GM11168 (cell line): ENCODE results near the gene ABHD16A.
"Not testable (repeated sequence)": the region's sequence is repeated elsewhere in the genome, so short reads cannot be mapped to it uniquely, and the experiment has no call there.

ENCODE experiments used
- in situ Hi-C: fragments of 300-500 bp; cut with MboI; formaldehyde crosslinking; loops from one replicate; pipeline ENCODE4 v1.12.0; 2022; ENCODE audit warnings: low sequenced_read_pairs; ENCODE audit not compliant: unreplicated experiment

The ABHD16A gene

GRCh38 chr6:31717499-31718222 is 14.5 kb upstream of the ABHD16A start:
- in situ Hi-C loops: no loop called here

DNA sequence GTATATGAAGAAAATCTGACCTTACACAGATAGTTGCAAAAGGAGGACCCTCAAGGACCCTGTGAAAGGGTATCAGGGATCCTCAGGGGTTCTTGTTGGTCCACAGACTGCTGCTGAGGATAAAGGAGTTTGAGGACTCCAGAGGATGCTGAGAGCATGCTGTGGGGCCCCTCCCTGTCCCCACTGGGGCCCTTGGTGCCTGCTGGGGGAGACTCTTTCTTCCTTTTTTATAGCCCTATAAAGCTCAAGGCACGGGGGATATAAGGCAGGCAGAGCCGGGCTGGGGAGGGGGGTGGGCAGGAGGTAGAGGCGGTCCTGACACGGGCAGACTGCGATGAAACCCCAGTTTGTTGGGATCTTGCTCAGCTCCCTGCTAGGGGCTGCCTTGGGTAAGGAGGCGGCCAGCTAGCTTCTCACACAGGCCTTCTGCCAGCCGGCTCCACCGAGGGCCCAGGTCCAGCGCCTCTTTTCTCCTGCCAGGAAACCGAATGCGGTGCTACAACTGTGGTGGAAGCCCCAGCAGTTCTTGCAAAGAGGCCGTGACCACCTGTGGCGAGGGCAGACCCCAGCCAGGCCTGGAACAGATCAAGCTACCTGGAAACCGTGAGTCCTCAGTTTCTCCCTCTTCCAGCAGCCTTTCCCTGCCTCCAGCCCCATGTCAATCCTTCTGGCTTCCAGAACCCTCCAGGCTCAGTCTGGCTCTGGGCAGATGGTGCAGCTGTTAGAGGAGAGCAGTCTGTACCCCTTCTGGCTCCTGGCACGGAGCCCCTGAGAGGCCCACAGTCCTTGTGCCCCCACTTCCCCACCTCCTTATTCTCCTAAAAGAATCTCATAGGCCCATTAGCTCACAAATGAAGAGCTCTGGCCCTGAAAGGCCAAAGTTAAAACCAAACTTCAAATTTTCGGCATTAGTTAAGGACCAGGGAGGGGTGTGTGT is 12.2 kb upstream of the ABHD16A start, which contains the start of gene LY6G6D:
TSS of gene LY6G6D (plus strand) at position 327 of the 937 bp plus-strand sequence. CDS start at position 335, 8 bp downstream.
- in situ Hi-C loops: no loop called here

DNA sequence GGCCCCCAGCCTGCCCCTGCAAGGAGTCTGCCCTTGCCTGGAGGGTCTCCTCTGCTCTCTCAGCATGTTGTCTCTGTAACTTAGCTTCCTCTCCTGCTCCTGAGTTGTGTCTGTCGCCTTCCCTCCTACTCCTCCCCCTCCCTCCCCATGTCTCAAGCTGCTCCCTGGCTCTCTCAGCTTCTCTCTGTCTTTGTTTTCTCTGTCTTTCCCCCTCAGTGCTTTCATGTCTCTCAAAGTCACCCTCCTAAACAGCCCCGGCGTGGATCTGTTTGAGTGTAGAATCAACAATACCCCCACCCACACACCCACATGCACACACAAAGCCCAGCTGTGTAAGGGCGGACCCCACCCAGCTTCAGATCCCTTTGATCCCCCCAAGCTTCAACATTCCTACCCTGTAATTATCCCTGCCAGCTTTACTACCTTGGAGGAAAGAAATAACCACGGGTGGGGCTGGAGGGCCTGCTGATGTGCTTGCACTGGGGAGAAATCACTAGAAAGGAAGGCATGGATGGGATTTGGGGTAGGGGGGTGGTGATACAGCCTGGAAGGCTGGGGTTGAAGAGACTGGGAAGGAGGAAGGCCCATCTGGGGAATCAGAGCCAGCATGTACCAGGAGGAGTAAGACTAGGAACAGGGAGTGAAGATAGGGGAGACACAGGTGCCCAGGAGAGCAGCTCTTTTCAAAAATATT is 11.0 kb upstream of the ABHD16A start:
- in situ Hi-C loops: no loop called here

DNA sequence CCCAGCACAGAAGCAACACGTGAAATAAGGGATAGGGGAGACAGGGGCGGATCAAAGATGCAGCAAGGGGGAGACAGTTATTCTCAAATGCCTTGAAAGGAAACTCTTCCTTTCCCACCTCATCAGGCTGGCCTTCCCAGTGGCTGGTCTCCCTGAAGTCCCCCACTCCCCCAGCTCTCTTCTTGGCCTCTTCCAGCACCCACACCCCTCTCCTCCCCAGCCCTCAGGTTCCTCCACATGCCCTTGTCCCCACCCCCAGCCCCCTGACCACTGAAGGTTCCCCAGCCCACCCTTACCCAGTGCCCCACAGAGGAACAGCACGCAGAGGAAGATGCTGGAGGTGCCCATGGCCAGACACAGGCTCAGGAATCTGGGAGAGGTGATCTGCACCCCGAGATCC is 10.3 kb upstream of the ABHD16A start:
- in situ Hi-C loops: no loop called here

DNA sequence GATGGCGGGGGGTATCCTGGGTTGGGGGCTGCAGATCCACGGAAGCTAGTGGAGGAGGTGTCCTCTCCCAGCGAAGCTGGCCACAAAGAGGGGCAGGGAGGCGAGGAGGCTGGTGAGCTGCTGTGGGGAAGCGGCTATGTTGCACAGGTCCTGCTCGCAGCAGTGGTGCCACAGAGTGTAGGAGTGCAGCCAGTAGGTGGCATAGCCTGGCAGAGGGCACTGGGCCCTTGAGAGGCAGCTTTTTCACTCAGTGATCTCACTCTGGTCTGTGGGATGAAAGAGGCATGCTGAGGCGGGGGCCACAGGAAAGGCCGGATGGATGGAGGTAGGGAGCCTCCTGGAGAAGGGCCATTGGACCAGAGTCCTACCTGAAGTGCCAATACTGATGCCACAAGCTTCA is 9.2 kb upstream of the ABHD16A start:
- in situ Hi-C loops: no loop called here

GRCh38 chr6:31711233-31711632 is 8.1 kb upstream of the ABHD16A start:
- in situ Hi-C loops: no loop called here

DNA sequence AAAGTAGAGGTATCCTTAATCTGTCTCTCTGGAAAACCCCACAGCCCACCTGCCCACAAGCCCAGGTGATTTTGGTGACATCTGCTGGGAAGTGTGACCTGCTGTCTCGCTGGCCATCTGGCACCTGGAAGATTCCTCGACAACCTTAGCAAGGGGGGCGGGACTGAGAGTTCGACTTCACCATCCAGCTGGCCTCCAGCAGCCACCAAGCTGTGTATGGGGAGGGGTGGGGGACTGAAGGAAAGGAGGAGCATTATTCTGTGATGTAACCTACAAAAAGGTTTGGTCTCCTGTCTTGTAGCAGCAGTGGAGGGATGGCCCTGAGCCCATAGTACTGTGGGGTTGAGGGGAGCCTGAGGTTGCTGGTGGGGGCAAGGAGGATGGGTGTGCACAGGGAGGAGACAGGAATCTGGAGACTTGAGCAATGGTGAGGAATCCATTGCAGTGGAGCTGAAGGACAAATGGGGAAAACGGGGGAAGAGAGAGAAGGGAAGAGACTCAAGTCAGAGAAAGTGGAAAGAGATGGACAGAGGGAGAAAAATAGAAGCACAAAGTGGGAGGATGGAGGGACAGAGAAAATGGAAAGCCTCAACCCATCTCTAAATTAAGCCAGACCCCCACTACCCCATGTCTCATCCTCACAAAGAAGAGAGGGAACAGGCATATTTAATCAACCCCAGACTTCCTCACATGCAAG is 7.5 kb upstream of the ABHD16A start:
- in situ Hi-C loops: no loop called here

- in situ Hi-C loops: not testable (repeated sequence)
Observed at GRCh38 chr6:31709157-31709556, 6.0 kb upstream of the ABHD16A start.

GRCh38 chr6:31708224-31708623 is 5.1 kb upstream of the ABHD16A start:
- in situ Hi-C loops: no loop called here

DNA sequence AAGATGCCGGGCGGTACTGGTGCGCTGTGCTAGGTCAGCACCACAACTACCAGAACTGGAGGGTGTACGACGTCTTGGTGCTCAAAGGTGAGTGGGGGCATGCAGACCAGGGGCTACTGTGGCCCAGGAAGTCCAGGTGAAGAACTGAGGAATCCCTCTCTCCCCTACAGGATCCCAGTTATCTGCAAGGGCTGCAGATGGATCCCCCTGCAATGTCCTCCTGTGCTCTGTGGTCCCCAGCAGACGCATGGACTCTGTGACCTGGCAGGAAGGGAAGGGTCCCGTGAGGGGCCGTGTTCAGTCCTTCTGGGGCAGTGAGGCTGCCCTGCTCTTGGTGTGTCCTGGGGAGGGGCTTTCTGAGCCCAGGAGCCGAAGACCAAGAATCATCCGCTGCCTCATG is 4.6 kb upstream of the ABHD16A start:
- in situ Hi-C loops: no loop called here

- in situ Hi-C loops: no loop called here
Observed at GRCh38 chr6:31706599-31706998, 3.5 kb upstream of the ABHD16A start, which contains the start of gene LY6G6F. LY6G6F (plus strand) TSS chr6:31706866; CDS start chr6:31706907, 41 bp downstream.

GRCh38 chr6:31705931-31706330 is 2.8 kb upstream of the ABHD16A start:
- in situ Hi-C loops: no loop called here

GRCh38 chr6:31702405-31702818 is 712 bp downstream of the ABHD16A start:
- in situ Hi-C loops: no loop called here

GRCh38 chr6:31701666-31702404 is 1.3 kb downstream of the ABHD16A start:
- in situ Hi-C loops: no loop called here

DNA sequence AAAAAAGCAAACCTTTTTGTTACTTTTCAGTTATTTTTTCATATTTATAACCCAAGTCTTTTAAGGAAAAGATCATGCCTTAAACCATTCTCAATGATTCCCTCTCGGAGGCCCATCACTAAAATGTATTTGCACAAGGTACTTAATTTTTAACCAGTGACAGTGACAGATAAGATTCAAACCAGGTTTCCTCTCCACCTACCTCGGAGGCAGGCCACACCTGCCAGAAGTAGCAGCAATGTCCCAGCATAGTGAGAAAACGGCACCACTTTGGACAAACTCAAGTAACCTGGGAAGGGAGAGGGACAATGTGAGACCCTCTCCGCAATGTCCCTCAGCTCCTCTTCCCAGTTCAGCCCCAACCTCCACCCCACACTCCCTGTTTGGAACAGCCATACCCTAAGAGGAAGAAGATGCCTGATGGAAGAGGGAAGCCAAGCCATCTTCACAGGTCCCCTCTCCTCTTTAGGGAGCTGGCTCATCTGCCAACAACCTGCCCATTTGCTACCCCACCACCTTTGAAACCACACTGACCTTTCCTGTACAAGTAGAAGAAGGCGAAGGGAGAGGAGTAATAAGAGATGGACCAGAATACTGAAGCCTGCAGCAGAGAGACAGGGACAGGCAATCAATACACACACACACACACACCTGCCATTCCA is 2.3 kb downstream of the ABHD16A start:
- in situ Hi-C loops: no loop called here

DNA sequence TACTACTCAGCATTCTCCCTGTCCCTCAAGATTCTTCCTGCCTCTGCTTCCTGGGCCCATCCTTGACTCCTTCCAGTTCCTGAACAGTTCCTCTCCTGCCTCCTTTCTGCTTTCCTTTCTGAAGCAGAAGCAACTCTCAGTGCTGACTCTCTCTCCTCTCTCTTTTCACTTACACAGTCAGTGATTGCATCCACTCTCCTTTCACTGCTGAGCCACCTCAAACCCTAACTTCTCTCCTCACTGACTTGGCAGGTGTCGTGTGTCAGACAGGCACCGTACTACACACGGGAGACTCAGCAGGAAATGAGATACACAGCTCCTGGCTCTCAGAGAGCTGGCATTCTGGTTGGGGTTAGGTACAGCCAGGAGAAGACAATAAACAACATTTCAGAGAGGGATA is 5.6 kb downstream of the ABHD16A start:
- in situ Hi-C loops: no loop called here

DNA sequence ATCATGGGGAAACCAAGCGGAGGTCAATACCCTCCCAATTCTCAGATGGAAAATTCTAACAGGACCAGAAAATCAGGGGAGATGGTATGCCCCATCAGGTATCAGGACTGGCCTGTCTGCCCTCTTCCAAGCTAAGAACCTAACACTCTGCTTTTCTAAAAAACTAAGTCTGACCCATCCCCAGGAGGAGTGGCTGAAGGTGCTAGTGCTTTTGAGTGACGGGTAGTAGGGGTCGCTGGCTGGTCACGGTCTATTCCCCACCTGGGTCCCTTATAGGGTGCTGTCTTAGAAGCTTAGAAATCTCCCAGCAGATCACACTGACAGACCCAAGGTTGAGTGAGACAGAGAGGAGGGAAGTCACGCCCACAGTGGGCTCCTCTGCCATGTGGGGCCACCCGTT is 9.6 kb downstream of the ABHD16A start:
- in situ Hi-C loops: no loop called here

- in situ Hi-C loops: no loop called here
Observed at GRCh38 chr6:31692886-31693285, 10.2 kb downstream of the ABHD16A start.

DNA sequence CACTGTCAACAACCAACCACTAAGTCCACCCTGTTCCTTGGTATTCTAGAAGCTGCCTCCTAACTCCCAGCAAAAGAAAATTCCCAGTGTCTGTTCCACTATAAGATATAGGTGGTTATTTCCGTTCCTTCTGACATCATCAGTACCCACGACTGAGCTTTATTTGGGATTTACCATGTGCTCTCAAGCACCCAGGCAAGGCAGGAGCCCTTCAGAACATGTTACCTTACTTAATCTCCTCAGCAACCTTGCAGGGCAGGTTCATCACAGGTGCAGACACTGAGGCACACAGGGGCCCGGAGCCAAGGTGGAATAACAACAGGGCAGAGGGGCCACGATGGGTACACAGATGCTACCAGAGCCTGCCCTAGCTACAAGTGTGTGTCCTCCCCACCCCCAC is 10.8 kb downstream of the ABHD16A start:
- in situ Hi-C loops: no loop called here
